OCI-LY1 (cell line): ENCODE measurements around the gene TPST1.

Experiments used
- CTCF ChIP-seq: fragments of 200-600 bp; sonication (generic), shearing (Covaris generic); IDR thresholded peaks from 2 replicates; pipeline ENCODE4 v1.5.1; 2017; ENCODE audit warnings: mild to moderate bottlenecking, antibody characterized with exemption, low read length, moderate library complexity, mixed read lengths
- EZH2 ChIP-seq: fragments of 200-600 bp; sonication (generic), shearing (Covaris generic); IDR thresholded peaks from 2 replicates; pipeline ENCODE4 v1.8.0; 2017; ENCODE audit warnings: borderline replicate concordance, mixed run types, mild to moderate bottlenecking, antibody characterized with exemption, low read length, moderate library complexity, mixed read lengths

- TF ChIP-seq CTCF (no peak), EZH2 (no peak)
These were observed 14.7 kb downstream of the TPST1 start for GRCh38 chr7:66219805-66220204.
